ENCODE results near the gene MARCHF2. TPM values are rescaled to one million over a fixed set of nuclear protein-coding genes. Genes with fewer than 3 reads are reported as not detected.
A peak's percentile ranks its signal among the peaks of the same experiment; 100 is the strongest.

The MARCHF2 gene
- total RNA-seq, 6 donors from 2014 or later = 72.2 to 266 (median 111) TPM

DNA sequence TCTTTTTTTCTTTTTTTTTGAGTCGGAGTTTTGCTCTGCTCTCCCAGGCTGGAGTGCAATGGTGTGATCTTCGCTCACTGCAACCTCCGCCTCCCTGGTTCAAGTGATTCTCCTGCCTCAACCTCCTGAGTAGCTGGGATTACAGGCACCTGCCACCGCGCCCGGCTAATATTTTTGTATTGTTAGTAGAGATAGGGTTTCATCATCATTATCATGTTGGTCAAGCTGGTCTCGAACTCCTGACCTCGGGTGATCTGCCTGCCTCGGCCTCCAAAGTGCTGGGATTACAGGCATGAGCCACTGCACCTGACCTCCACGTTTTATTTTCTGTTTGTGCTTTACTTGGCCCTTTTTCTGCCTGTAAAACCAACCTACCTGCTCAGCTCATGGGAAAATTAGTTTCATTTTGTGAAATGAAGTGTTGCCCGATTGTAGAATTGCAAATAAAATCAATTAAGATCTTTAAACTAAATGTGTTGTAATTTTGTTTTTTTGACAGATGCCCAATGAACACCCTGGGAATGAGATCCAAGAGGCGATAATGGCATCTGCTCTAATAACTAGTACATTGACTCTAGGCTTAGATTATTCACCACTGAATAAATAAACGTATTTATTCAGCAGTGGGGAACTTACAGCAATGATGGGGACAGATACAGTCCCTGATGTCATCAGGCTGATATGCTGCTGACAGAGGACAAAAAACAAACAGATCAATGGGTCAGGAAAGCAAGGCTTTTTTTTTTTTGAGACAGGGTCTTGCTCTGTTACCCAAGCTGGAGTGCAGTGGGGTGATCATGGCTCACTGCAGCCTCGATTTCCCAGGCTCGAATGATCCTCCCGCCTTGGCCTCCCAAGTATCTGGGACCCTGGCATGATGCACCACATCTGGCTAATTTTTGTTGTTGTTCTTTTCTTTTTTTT, 25.2 kb upstream of the MARCHF2 start:
- DNase-seq = no peak
- WGBS, 2 donors = 87 to 94% methylated on average over 16 of the region's 16 CpGs
- Histone ChIP-seq H3K4me3 (no peak overlapping the region), H3K27ac (no peak overlapping the region), H3K36me3 (no peaks in the 10 kb centered on the region), H3K4me1 (peaks cover 40 to 58% (median 45%) of the 10 kb centered on the region in 4 donors), H3K27me3 (no peaks in the 10 kb centered on the region), H3K9me3 (no peaks in the 10 kb centered on the region)
- ATAC-seq (ENCODE audit: low FRiP score in 2 of 2) = no peak
- TF ChIP-seq, protein P1, sequence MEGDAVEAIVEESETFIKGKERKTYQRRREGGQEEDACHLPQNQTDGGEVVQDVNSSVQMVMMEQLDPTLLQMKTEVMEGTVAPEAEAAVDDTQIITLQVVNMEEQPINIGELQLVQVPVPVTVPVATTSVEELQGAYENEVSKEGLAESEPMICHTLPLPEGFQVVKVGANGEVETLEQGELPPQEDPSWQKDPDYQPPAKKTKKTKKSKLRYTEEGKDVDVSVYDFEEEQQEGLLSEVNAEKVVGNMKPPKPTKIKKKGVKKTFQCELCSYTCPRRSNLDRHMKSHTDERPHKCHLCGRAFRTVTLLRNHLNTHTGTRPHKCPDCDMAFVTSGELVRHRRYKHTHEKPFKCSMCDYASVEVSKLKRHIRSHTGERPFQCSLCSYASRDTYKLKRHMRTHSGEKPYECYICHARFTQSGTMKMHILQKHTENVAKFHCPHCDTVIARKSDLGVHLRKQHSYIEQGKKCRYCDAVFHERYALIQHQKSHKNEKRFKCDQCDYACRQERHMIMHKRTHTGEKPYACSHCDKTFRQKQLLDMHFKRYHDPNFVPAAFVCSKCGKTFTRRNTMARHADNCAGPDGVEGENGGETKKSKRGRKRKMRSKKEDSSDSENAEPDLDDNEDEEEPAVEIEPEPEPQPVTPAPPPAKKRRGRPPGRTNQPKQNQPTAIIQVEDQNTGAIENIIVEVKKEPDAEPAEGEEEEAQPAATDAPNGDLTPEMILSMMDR (IDR thresholded peaks at IDR 0.05) = no peak
- TF ChIP-seq POLR2AphosphoS5 (IDR thresholded peaks at IDR 0.05) (no peak), EP300 (IDR thresholded peaks at IDR 0.05) (no peak)

DNA sequence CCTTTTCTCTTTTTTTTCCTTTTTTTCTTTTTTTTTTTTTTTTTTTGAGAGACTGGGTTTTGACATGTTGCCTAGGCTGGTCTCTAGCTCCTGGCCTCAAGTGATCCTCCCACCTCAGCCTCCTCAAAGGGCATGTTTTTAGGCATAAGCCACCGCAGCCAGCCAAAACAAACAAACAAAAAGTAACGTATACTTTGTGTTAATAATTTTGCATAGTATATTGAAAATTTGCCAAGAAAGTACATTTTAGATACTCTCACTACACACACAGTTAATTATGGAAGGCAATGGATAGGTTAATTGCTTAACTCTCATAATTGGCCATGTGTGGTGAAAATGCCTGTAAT, 24.5 kb upstream of the MARCHF2 start:
- H3K4me1 ChIP-seq = peaks cover 46 to 64% (median 52%) of the 10 kb centered on the region in 4 donors

DNA sequence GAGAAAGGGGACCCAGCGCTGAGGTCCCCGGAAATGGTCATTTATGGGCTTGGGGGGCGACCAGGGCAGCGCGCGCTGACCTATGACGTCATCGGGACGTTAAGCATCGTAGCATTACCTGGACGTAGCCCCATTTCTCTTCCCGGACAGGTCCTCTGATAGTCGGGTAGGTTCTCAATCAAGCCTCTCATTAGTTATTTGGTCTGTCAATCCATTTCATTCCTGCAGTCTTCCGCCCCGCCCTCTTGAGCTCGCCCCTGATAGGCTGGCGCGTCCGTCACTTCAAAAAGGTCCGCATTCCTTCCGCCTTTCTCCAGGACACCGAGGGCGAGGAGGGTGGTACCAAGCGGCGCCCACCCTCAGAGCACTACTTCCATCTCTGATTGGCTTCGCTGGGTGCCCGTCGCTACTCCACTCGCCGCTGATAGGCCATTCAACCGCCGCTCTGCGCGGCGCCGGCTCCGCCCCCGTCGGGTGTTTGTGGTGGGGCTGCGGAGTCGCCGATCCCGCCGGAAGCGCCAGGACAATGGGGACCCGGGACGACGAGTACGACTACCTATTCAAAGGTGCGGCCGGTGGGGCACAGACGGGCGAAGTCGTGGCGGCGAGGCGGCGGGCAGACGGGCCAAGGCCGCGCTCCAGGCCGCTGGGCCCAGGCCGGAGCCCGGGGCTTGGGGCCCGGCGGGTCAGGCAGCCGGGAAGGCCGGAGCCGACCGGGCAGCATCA, 23.1 kb upstream of the MARCHF2 start, which contains the start of gene RAB11B:
RAB11B (plus strand) TSS at position 470 of the 726 bp plus-strand sequence; CDS start at position 527, 57 bp downstream.
- WGBS, 2 donors = 0 to 2% methylated on average over 14 to 33 of the region's 70 CpGs
- Histone ChIP-seq H3K9me3 (no peaks in the 10 kb centered on the region), H3K27me3 (no peaks in the 10 kb centered on the region)

More for the DNA sequence above, 24.5 kb upstream of the MARCHF2 start:
- Histone ChIP-seq H3K27ac (no peak overlapping the region), H3K9me3 (no peaks in the 10 kb centered on the region), H3K4me3 (no peak overlapping the region), H3K36me3 (no peaks in the 10 kb centered on the region), H3K27me3 (no peaks in the 10 kb centered on the region)
- 50 to 71% methylated on average over 2 of the region's 2 CpGs for WGBS, 2 donors
- DNase-seq = no peak
- no peak for TF ChIP-seq EP300 (IDR thresholded peaks at IDR 0.05)
- TF ChIP-seq, protein P1 (IDR thresholded peaks at IDR 0.05) = no peak
- TF ChIP-seq POLR2AphosphoS5 (IDR thresholded peaks at IDR 0.05) = no peak
- no peak for TF ChIP-seq POLR2A (IDR thresholded peaks at IDR 0.05)
- no peak for ATAC-seq (ENCODE audit: low FRiP score in 2 of 2)

DNA sequence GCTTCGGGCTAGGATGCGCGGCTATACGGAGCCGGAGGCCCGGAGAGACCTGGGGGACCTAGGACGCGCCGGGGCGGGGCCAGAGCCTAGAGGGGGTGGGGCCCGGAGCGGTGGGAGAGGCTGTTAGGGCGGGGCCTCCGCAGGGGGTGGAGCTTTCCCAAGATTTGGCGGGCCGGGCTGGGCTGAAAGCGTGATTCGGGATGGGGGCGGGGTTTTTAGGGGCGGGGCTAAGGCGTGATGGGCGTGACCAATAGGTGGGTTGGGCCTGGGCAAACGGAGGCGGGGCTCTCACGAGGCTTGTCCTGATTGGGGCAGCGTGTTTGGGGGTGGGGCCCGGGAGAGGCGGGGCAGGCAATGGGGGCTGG, 22.5 kb upstream of the MARCHF2 start:
- peak overlapping the region; percentile 76 to 94 (median 82) for H3K4me3 ChIP-seq
- peaks cover 51 to 66% (median 55%) of the 10 kb centered on the region in 4 donors for H3K4me1 ChIP-seq
- TF ChIP-seq POLR2A (IDR thresholded peaks at IDR 0.05) = no peak
- TF ChIP-seq, protein P1 (IDR thresholded peaks at IDR 0.05) = no peak
- TF ChIP-seq EP300 (IDR thresholded peaks at IDR 0.05) = no peak
- no peak for TF ChIP-seq POLR2AphosphoS5 (IDR thresholded peaks at IDR 0.05)
- H3K27ac ChIP-seq = peak overlapping the region; percentile 99 to 100 (median 100)
- ATAC-seq (ENCODE audit: low FRiP score in 2 of 2) (peak; percentile 94 to 95), DNase-seq (peak; percentile 96 to 98)
- WGBS, 2 donors = 0% methylated on average over 11 to 18 of the region's 28 CpGs
- no peaks in the 10 kb centered on the region for H3K9me3 ChIP-seq
- no peaks in the 10 kb centered on the region for H3K27me3 ChIP-seq
- H3K36me3 ChIP-seq = no peaks in the 10 kb centered on the region

More for the DNA sequence above, 23.1 kb upstream of the MARCHF2 start, which contains the start of gene RAB11B:
- DNase-seq = peak; percentile 98 to 99
- Histone ChIP-seq H3K27ac (peak within 1 kb of the TSS; percentile 99 to 100 (median 100)), H3K4me3 (peak within 1 kb of the TSS; percentile 76 to 94 (median 82)), H3K36me3 (no peaks in the 10 kb centered on the region), H3K4me1 (peaks cover 51 to 66% (median 55%) of the 10 kb centered on the region in 4 donors)
- peak; percentile 97 for ATAC-seq (ENCODE audit: low FRiP score in 2 of 2)
- TF ChIP-seq EP300 (IDR thresholded peaks at IDR 0.05) = peak in 1 of 4 donors; percentile 39
- TF ChIP-seq POLR2AphosphoS5 (IDR thresholded peaks at IDR 0.05) = peak; percentile 58 to 60
- TF ChIP-seq POLR2A (IDR thresholded peaks at IDR 0.05) = peak in 3 of 4 donors; percentile 63 to 96 (median 91)
- TF ChIP-seq, protein P1 (IDR thresholded peaks at IDR 0.05) = peak in 2 of 6 experiments; percentile 18 to 19
